ENCODE results near the gene EMC9.

EMC9 gene

DNA sequence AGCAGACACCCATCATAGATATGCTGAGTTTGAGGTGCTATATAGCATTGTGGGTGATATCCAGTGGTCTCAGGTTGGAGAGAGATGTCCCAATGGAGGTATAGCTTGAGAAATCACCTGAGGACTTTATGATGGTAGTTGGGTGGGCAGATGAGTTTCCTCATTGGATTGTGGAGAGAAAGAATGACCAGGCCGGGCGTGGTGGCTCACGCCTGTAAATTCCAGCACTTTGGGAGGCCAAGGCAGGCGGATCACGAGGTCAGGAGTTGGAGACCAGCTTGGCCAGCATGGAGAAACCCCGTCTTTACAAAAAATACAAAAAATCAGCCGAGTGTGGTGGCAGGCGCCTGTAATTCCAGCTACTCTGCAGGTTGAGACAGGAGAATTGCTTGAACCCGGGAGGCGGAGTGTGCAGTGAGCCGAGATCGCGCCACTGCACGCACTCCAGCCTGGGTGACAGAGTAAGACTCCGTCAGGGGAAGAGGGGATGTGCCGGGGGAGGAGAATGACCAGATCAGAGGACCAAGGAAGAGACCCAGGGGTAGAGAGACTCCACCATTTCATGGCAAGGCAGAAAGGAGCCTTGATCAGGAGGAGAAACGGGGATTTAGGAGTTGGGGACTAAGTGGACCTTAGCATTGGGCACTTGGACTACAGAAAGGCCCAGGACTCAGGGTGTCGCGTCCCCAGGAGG lies 48.0 kb downstream of the EMC9 start:
- Mint-ChIP-seq H3K4me3 (peak overlapping the region; percentile 94), H3K4me1 (peaks cover 32% of the 10 kb centered on the region), H3K9me3 (no peaks in the 10 kb centered on the region), H3K36me3 (peaks cover 5% of the 10 kb centered on the region), H3K27ac (peak overlapping the region; percentile 94), H3K27me3 (no peaks in the 10 kb centered on the region)
- DNase-seq (ENCODE audit: low spot score in 2 of 2): no peak
- no peak for ATAC-seq (ENCODE audit: low read depth)

DNA sequence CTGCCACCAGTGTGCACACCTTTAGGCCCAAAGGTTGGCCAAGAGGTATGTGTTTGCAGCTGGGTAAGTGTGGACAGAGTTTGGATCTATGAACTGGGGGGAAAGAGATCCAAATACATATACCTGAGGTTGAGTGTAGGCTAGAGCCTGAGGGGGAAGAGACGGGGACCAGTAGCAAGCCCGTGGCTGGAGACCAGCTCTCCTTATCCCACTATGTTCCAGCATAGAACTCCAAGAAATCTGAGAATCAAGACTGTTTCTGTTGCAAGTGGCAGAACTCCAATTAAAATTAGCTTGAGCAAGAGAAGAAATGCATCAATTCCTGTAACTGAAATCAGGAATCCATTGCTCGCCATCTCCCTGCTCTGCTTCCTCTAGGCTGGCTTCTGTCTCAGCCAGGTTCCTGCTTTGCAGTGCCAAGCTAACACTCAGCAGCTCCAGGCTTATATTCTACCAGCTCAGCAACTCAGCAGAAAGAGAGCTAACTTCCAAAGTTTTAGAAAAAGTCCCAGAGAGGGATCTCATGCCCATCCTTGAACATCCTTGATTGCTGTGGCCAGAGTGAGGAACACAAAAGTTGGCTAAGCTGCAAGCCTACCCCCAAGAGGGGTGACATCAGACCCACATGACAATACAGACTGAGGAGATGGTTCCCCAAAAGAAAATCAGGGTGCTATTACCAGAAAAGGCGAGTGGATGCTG lies 48.7 kb downstream of the EMC9 start:
- ATAC-seq (ENCODE audit: low read depth): no peak
- peak overlapping the region; percentile 94 for H3K4me3 Mint-ChIP-seq
- no peak for DNase-seq (ENCODE audit: low spot score in 2 of 2)
- H3K27ac Mint-ChIP-seq: peak overlapping the region; percentile 94
- peaks cover 32% of the 10 kb centered on the region for H3K4me1 Mint-ChIP-seq
- no peaks in the 10 kb centered on the region for H3K27me3 Mint-ChIP-seq
- H3K9me3 Mint-ChIP-seq: no peaks in the 10 kb centered on the region
- H3K36me3 Mint-ChIP-seq: peaks cover 5% of the 10 kb centered on the region

DNA sequence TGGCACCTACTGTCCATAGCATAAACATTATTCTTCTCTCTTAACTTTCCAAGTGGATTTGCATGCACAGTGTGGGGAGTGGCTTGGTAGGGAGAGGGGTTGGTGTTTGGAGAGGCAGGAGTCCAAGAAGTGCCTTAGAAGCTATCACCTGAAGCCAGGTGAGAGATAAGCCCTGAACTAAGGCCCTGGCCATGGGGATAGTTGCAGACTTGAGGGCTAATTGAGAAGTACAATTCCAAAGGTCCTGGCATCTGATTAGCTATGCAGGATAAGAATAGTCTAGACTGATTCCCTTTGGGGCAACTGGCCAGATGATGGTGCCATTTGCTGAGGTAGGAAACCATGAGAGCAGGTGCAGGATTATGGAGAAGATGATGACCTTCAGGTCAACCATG lies 49.3 kb downstream of the EMC9 start:
- Mint-ChIP-seq H3K36me3 (peaks cover 5% of the 10 kb centered on the region), H3K4me1 (peaks cover 33% of the 10 kb centered on the region), H3K4me3 (peak overlapping the region; percentile 3), H3K27ac (no peak overlapping the region), H3K9me3 (no peaks in the 10 kb centered on the region), H3K27me3 (no peaks in the 10 kb centered on the region)
- no peak for ATAC-seq (ENCODE audit: low read depth)
- DNase-seq (ENCODE audit: low spot score in 2 of 2): no peak

DNA sequence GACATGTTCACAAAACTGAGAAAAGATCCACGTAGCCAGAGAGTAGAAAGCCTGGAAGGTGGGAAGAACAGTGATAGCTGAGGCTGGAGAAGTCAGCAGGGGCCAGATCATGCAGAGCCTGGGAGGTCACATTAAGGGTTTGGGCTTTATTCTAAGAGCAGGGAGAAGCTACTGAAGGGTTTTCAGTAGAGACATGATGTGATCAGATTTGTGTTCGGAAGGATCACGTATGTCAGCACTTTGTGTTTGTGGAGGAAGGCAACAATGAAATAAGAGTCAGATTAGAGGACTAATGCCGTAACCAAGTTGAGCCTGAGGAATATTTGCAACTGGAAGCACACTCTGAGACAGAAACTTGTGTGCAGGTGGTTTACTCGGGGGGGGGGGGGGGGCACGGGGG lies 51.5 kb downstream of the EMC9 start:
- no peaks in the 10 kb centered on the region for H3K27me3 Mint-ChIP-seq
- H3K4me1 Mint-ChIP-seq: peaks cover 25% of the 10 kb centered on the region
- ATAC-seq (ENCODE audit: low read depth) (no peak), DNase-seq (ENCODE audit: low spot score in 2 of 2) (no peak)
- H3K36me3 Mint-ChIP-seq: no peaks in the 10 kb centered on the region
- no peak overlapping the region for H3K4me3 Mint-ChIP-seq
- H3K27ac Mint-ChIP-seq: no peak overlapping the region
- no peaks in the 10 kb centered on the region for H3K9me3 Mint-ChIP-seq
